Peyer's patch (tissue), 4 donors: ENCODE measurements around the gene NEIL3. TPM values are rescaled to one million over a fixed set of nuclear protein-coding genes. Genes with fewer than 3 reads are reported as not detected.

Experiments
- DNase-seq, 3 donors: peaks; one replicate each; pipeline ENCODE4 v3.0.0-alpha.2; 2017 to 2019
- H3K27ac ChIP-seq, 4 donors: fragments of 200-600 bp; sonication (generic); one replicate each; pipeline ENCODE4 v1.5.1; 2016 to 2019
- H3K27me3 ChIP-seq, 2 donors: fragments of 200-600 bp; sonication (generic); one replicate each; pipeline ENCODE4 v1.5.1; 2019
- H3K36me3 ChIP-seq, 3 donors: fragments of 200-600 bp; sonication (generic); one replicate each; pipeline ENCODE4 v1.5.1; 2016 to 2019
- H3K4me1 ChIP-seq, 4 donors: fragments of 200-600 bp; sonication (generic); one replicate each; pipeline ENCODE4 v1.5.1; 2016 to 2019
- H3K4me3 ChIP-seq, 4 donors: fragments of 200-600 bp; sonication (generic); 1 replicate in 3 of 4; 2 replicates in 1 of 4; pipeline ENCODE4 v1.5.1; 2016 to 2019; ENCODE audit warnings: mild to moderate bottlenecking in 1 of 4
- H3K9me3 ChIP-seq, 4 donors: fragments of 200-600 bp; sonication (generic); one replicate each; pipeline ENCODE4 v1.5.1; 2016 to 2019; ENCODE audit warnings: mild to moderate bottlenecking in 1 of 4
- CTCF ChIP-seq, 6 experiments: fragments of 450-650 bp in 4 of 6; fragments of 200-600 bp in 2 of 6; sonication (generic) in 1 of 6; IDR thresholded peaks; one replicate each; pipeline ENCODE4 v1.5.1; 2017 to 2019; ENCODE audit warnings: antibody characterized with exemption in 6 of 6, mild to moderate bottlenecking in 3 of 6, moderate library complexity in 1 of 6
- POLR2A ChIP-seq, 2 donors: fragments of 450-650 bp; IDR thresholded peaks; one replicate each; pipeline ENCODE4 v1.5.1; 2017; ENCODE audit warnings: antibody characterized with exemption in 2 of 2, mild to moderate bottlenecking in 2 of 2, moderate library complexity in 2 of 2
- total RNA-seq, 4 donors: library from RNA; depleted of rRNA; stranded (reverse); fragments of >200 nt; gene quantifications; one replicate each; pipeline ENCODE4 v1.1.0, GENCODE V29; 2016

NEIL3 gene
- total RNA-seq, 4 donors from 2014 or later, result 0.76 to 2.5 (median 1.3) TPM

GRCh38 chr4:177391953-177392352, 82.3 kb downstream of the NEIL3 start:
- H3K27ac ChIP-seq, result no peak overlapping the region
- no peaks in the 10 kb centered on the region for H3K27me3 ChIP-seq
- H3K4me3 ChIP-seq, result no peak overlapping the region
- TF ChIP-seq POLR2A (IDR thresholded peaks at IDR 0.05), result no peak
- TF ChIP-seq CTCF (IDR thresholded peaks at IDR 0.05), result no peak
- no peaks in the 10 kb centered on the region for H3K9me3 ChIP-seq
- no peak for DNase-seq
- no peaks in the 10 kb centered on the region for H3K4me1 ChIP-seq
- no peaks in the 10 kb centered on the region for H3K36me3 ChIP-seq

GRCh38 chr4:177393236-177393635, 83.6 kb downstream of the NEIL3 start:
- Histone ChIP-seq H3K4me1 (no peaks in the 10 kb centered on the region), H3K27ac (no peak overlapping the region), H3K27me3 (no peaks in the 10 kb centered on the region), H3K36me3 (no peaks in the 10 kb centered on the region), H3K4me3 (no peak overlapping the region), H3K9me3 (no peaks in the 10 kb centered on the region)
- TF ChIP-seq CTCF (IDR thresholded peaks at IDR 0.05), result no peak
- TF ChIP-seq POLR2A (IDR thresholded peaks at IDR 0.05), result no peak
- DNase-seq, result peak in 1 of 3 donors; percentile 67

GRCh38 chr4:177396352-177396751, 86.7 kb downstream of the NEIL3 start:
- Histone ChIP-seq H3K9me3 (no peaks in the 10 kb centered on the region), H3K4me1 (peaks cover 0 to 5% (median 0%) of the 10 kb centered on the region in 4 donors), H3K4me3 (no peak overlapping the region), H3K36me3 (no peaks in the 10 kb centered on the region), H3K27ac (no peak overlapping the region), H3K27me3 (no peaks in the 10 kb centered on the region)
- DNase-seq, result no peak
- no peak for TF ChIP-seq CTCF (IDR thresholded peaks at IDR 0.05)
- TF ChIP-seq POLR2A (IDR thresholded peaks at IDR 0.05), result no peak

- no peaks in the 10 kb centered on the region for H3K36me3 ChIP-seq
- no peak overlapping the region for H3K27ac ChIP-seq
- DNase-seq, result no peak
- no peak for TF ChIP-seq POLR2A (IDR thresholded peaks at IDR 0.05)
- no peak for TF ChIP-seq CTCF (IDR thresholded peaks at IDR 0.05)
- no peak overlapping the region for H3K4me3 ChIP-seq
- peaks cover 0 to 7% (median 0%) of the 10 kb centered on the region in 4 donors for H3K4me1 ChIP-seq
- H3K27me3 ChIP-seq, result no peaks in the 10 kb centered on the region
- no peaks in the 10 kb centered on the region for H3K9me3 ChIP-seq
Measured at GRCh38 chr4:177400030-177400429, 90.4 kb downstream of the NEIL3 start.

- DNase-seq, result no peak
- H3K4me3 ChIP-seq, result no peak overlapping the region
- TF ChIP-seq POLR2A (IDR thresholded peaks at IDR 0.05) (no peak), CTCF (IDR thresholded peaks at IDR 0.05) (no peak)
- no peaks in the 10 kb centered on the region for H3K27me3 ChIP-seq
- H3K9me3 ChIP-seq, result no peaks in the 10 kb centered on the region
- no peaks in the 10 kb centered on the region for H3K36me3 ChIP-seq
- H3K27ac ChIP-seq, result no peak overlapping the region
- peaks cover 0 to 7% (median 0%) of the 10 kb centered on the region in 4 donors for H3K4me1 ChIP-seq
Measured at GRCh38 chr4:177401658-177402273, 92.1 kb downstream of the NEIL3 start.

GRCh38 chr4:177403746-177404145, 94.1 kb downstream of the NEIL3 start:
- Histone ChIP-seq H3K36me3 (no peaks in the 10 kb centered on the region), H3K27me3 (no peaks in the 10 kb centered on the region), H3K27ac (no peak overlapping the region), H3K9me3 (no peaks in the 10 kb centered on the region), H3K4me3 (no peak overlapping the region), H3K4me1 (peaks cover 0 to 7% (median 0%) of the 10 kb centered on the region in 4 donors)
- TF ChIP-seq POLR2A (IDR thresholded peaks at IDR 0.05) (no peak), CTCF (IDR thresholded peaks at IDR 0.05) (no peak)
- no peak for DNase-seq
